Prostate gland (tissue), 2 donors: Measurements from ENCODE around the gene EHMT1. TPM values are rescaled to one million over a fixed set of nuclear protein-coding genes. Genes with fewer than 3 reads are reported as not detected.

Experiments used
- DNase-seq: peaks from one replicate; pipeline ENCODE4 v3.0.0-alpha.2; 2019; ENCODE audit warnings: low spot score
- H3K27ac ChIP-seq, 2 donors: fragments of 200-600 bp; sonication (generic); 2 replicates each; pipeline ENCODE4 v1.5.1; 2017 to 2019
- H3K27me3 ChIP-seq: fragments of 200-600 bp; sonication (generic); replicated peaks from 2 replicates; pipeline ENCODE4 v1.5.1; 2019; ENCODE audit not compliant: insufficient read depth
- H3K36me3 ChIP-seq, 2 donors: fragments of 200-600 bp; sonication (generic); 1 replicate in 1 of 2; 2 replicates in 1 of 2; pipeline versions ENCODE4 v1.5.1 to v1.8.1; 2017 to 2019
- H3K4me1 ChIP-seq: fragments of 200-600 bp; sonication (generic); replicated peaks from 2 replicates; pipeline ENCODE4 v1.5.1; 2019
- H3K4me3 ChIP-seq, 2 donors: fragments of 200-600 bp; sonication (generic); 2 replicates each; pipeline ENCODE4 v1.5.1; 2017 to 2019
- H3K9me3 ChIP-seq: fragments of 200-600 bp; sonication (generic); 2 replicates; pipeline ENCODE4 v1.5.1; 2017
- CTCF ChIP-seq, 4 experiments: fragments of 200-600 bp in 2 of 4; fragments of 450-650 bp in 2 of 4; sonication (generic) in 2 of 4; IDR thresholded peaks; 1 replicate in 3 of 4; 2 replicates in 1 of 4; pipeline ENCODE4 v1.5.1; 2016 to 2019; ENCODE audit warnings: antibody characterized with exemption in 4 of 4, mild to moderate bottlenecking in 2 of 4, moderate library complexity in 2 of 4
- POLR2A ChIP-seq: fragments of 450-650 bp; IDR thresholded peaks from one replicate; pipeline ENCODE4 v1.6.1; 2016; ENCODE audit warnings: antibody characterized with exemption, mild to moderate bottlenecking
- POLR2AphosphoS5 ChIP-seq: sonication (generic); formaldehyde crosslinking; IDR thresholded peaks from one replicate; pipeline ENCODE4 v1.6.1; 2017; ENCODE audit warnings: antibody characterized with exemption
- WGBS: methylation state at CpG from one replicate; pipeline ENCODE4 v1.1.5; 2018; 5-methylcytosine and 5-hydroxymethylcytosine counted together
- intact Hi-C: fragments of 100-400 bp; cut with DNase I; formaldehyde crosslinking; loops from one replicate; pipeline ENCODE4 v1.14.2; 2022
- total RNA-seq, 2 donors: library from RNA; depleted of rRNA; stranded (reverse); fragments of >200 nt; gene quantifications; one replicate each; pipeline ENCODE4 v1.1.0, GENCODE V29; 2016

EHMT1 gene
- total RNA-seq, 2 donors from 2014 or later: 81.3 to 149 TPM

- Histone ChIP-seq H3K27me3 (no peaks in the 10 kb centered on the region), H3K36me3 (peaks cover 0 to 5% of the 10 kb centered on the region in 2 donors), H3K9me3 (no peaks in the 10 kb centered on the region), H3K4me3 (no peak overlapping the region), H3K27ac (no peak overlapping the region), H3K4me1 (peaks cover 11% of the 10 kb centered on the region)
- DNase-seq: no peak
- intact Hi-C loops: no loop called here
- TF ChIP-seq POLR2A (no peak), POLR2AphosphoS5 (no peak), CTCF (IDR thresholded peaks at IDR 0.05) (no peak)
- 82% methylated on average over 23 of the region's 23 CpGs for WGBS
Observed at GRCh38 chr9:137580209-137580953, 38.4 kb upstream of the EHMT1 start.

- H3K4me3 ChIP-seq: no peak overlapping the region
- no peak for TF ChIP-seq POLR2A
- TF ChIP-seq POLR2AphosphoS5: no peak
- TF ChIP-seq CTCF (IDR thresholded peaks at IDR 0.05): no peak
- H3K36me3 ChIP-seq: peaks cover 0 to 5% of the 10 kb centered on the region in 2 donors
- H3K9me3 ChIP-seq: no peaks in the 10 kb centered on the region
- WGBS: 94% methylated on average over 4 of the region's 4 CpGs
- H3K27ac ChIP-seq: no peak overlapping the region
- intact Hi-C loops: no loop called here
- no peaks in the 10 kb centered on the region for H3K27me3 ChIP-seq
- H3K4me1 ChIP-seq: peaks cover 11% of the 10 kb centered on the region
- DNase-seq: no peak
Observed at GRCh38 chr9:137580954-137581322, 37.9 kb upstream of the EHMT1 start.

GRCh38 chr9:137581361-137582285 is 37.2 kb upstream of the EHMT1 start:
- Histone ChIP-seq H3K27me3 (no peaks in the 10 kb centered on the region), H3K9me3 (no peaks in the 10 kb centered on the region), H3K27ac (no peak overlapping the region), H3K4me1 (peaks cover 11% of the 10 kb centered on the region), H3K36me3 (peaks cover 2 to 5% of the 10 kb centered on the region in 2 donors), H3K4me3 (no peak overlapping the region)
- intact Hi-C loops: no loop called here
- DNase-seq: no peak
- 90% methylated on average over 20 of the region's 22 CpGs for WGBS
- TF ChIP-seq CTCF (IDR thresholded peaks at IDR 0.05) (no peak), POLR2A (no peak), POLR2AphosphoS5 (no peak)

GRCh38 chr9:137582286-137582860 is 36.4 kb upstream of the EHMT1 start:
- Histone ChIP-seq H3K36me3 (peaks cover 5 to 10% of the 10 kb centered on the region in 2 donors), H3K4me3 (no peak overlapping the region), H3K27me3 (no peaks in the 10 kb centered on the region), H3K9me3 (no peaks in the 10 kb centered on the region), H3K4me1 (peaks cover 10% of the 10 kb centered on the region), H3K27ac (no peak overlapping the region)
- no peak for DNase-seq
- intact Hi-C loops: no loop called here
- 77% methylated on average over 20 of the region's 20 CpGs for WGBS
- TF ChIP-seq POLR2AphosphoS5: no peak
- TF ChIP-seq POLR2A: no peak
- TF ChIP-seq CTCF (IDR thresholded peaks at IDR 0.05): peak in 1 of 4 experiments; percentile 24
